Peyer's patch (tissue), 4 donors: ENCODE results near the gene CHTF18. TPM values are rescaled to one million over a fixed set of nuclear protein-coding genes. Genes with fewer than 3 reads are reported as not detected.
"Not testable (repeated sequence)": the region's sequence is repeated elsewhere in the genome, so short reads cannot be mapped to it uniquely, and the experiment has no call there.

ENCODE experiments used
- DNase-seq, 3 donors: peaks; one replicate each; pipeline ENCODE4 v3.0.0-alpha.2; 2017 to 2019
- H3K27ac ChIP-seq, 4 donors: fragments of 200-600 bp; sonication (generic); one replicate each; pipeline ENCODE4 v1.5.1; 2016 to 2019
- H3K27me3 ChIP-seq, 2 donors: fragments of 200-600 bp; sonication (generic); one replicate each; pipeline ENCODE4 v1.5.1; 2019
- H3K36me3 ChIP-seq, 3 donors: fragments of 200-600 bp; sonication (generic); one replicate each; pipeline ENCODE4 v1.5.1; 2016 to 2019
- H3K4me1 ChIP-seq, 4 donors: fragments of 200-600 bp; sonication (generic); one replicate each; pipeline ENCODE4 v1.5.1; 2016 to 2019
- H3K4me3 ChIP-seq, 4 donors: fragments of 200-600 bp; sonication (generic); 1 replicate in 3 of 4; 2 replicates in 1 of 4; pipeline ENCODE4 v1.5.1; 2016 to 2019; ENCODE audit warnings: mild to moderate bottlenecking in 1 of 4
- H3K9me3 ChIP-seq, 4 donors: fragments of 200-600 bp; sonication (generic); one replicate each; pipeline ENCODE4 v1.5.1; 2016 to 2019; ENCODE audit warnings: mild to moderate bottlenecking in 1 of 4
- POLR2A ChIP-seq, 2 donors: fragments of 450-650 bp; IDR thresholded peaks; one replicate each; pipeline ENCODE4 v1.5.1; 2017; ENCODE audit warnings: antibody characterized with exemption in 2 of 2, mild to moderate bottlenecking in 2 of 2, moderate library complexity in 2 of 2
- total RNA-seq, 4 donors: library from RNA; depleted of rRNA; stranded (reverse); fragments of >200 nt; gene quantifications; one replicate each; pipeline ENCODE4 v1.1.0, GENCODE V29; 2016
- TF ChIP-seq, protein P1 (sequence below), 6 experiments: fragments of 450-650 bp in 4 of 6; fragments of 200-600 bp in 2 of 6; sonication (generic) in 1 of 6; IDR thresholded peaks; one replicate each; pipeline ENCODE4 v1.5.1; 2017 to 2019; ENCODE audit warnings: antibody characterized with exemption in 6 of 6, mild to moderate bottlenecking in 3 of 6, moderate library complexity in 1 of 6

Gene CHTF18
- total RNA-seq, 4 donors from 2014 or later = 12.1 to 91.6 (median 19.0) TPM

- Histone ChIP-seq H3K4me1 (no peaks in the 10 kb centered on the region), H3K27ac (no peak overlapping the region), H3K36me3 (no peaks in the 10 kb centered on the region), H3K27me3 (no peaks in the 10 kb centered on the region), H3K4me3 (no peak overlapping the region), H3K9me3 (no peaks in the 10 kb centered on the region)
- TF ChIP-seq POLR2A (IDR thresholded peaks at IDR 0.05) = no peak
- TF ChIP-seq, protein P1, sequence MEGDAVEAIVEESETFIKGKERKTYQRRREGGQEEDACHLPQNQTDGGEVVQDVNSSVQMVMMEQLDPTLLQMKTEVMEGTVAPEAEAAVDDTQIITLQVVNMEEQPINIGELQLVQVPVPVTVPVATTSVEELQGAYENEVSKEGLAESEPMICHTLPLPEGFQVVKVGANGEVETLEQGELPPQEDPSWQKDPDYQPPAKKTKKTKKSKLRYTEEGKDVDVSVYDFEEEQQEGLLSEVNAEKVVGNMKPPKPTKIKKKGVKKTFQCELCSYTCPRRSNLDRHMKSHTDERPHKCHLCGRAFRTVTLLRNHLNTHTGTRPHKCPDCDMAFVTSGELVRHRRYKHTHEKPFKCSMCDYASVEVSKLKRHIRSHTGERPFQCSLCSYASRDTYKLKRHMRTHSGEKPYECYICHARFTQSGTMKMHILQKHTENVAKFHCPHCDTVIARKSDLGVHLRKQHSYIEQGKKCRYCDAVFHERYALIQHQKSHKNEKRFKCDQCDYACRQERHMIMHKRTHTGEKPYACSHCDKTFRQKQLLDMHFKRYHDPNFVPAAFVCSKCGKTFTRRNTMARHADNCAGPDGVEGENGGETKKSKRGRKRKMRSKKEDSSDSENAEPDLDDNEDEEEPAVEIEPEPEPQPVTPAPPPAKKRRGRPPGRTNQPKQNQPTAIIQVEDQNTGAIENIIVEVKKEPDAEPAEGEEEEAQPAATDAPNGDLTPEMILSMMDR (IDR thresholded peaks at IDR 0.05) = no peak
- DNase-seq = no peak
Observed at GRCh38 chr16:769934-770333, 18.5 kb upstream of the CHTF18 start.

GRCh38 chr16:770411-770810 is 18.0 kb upstream of the CHTF18 start:
- Histone ChIP-seq H3K27me3 (no peaks in the 10 kb centered on the region), H3K36me3 (no peaks in the 10 kb centered on the region), H3K4me1 (no peaks in the 10 kb centered on the region), H3K9me3 (no peaks in the 10 kb centered on the region), H3K4me3 (no peak overlapping the region), H3K27ac (no peak overlapping the region)
- TF ChIP-seq, protein P1 (IDR thresholded peaks at IDR 0.05) = no peak
- TF ChIP-seq POLR2A (IDR thresholded peaks at IDR 0.05) = no peak
- DNase-seq = no peak

GRCh38 chr16:772959-773358 is 15.5 kb upstream of the CHTF18 start:
- DNase-seq = no peak
- no peak overlapping the region for H3K4me3 ChIP-seq
- H3K27ac ChIP-seq = no peak overlapping the region
- H3K9me3 ChIP-seq = no peaks in the 10 kb centered on the region
- no peaks in the 10 kb centered on the region for H3K4me1 ChIP-seq
- no peaks in the 10 kb centered on the region for H3K27me3 ChIP-seq
- no peaks in the 10 kb centered on the region for H3K36me3 ChIP-seq
- TF ChIP-seq POLR2A (IDR thresholded peaks at IDR 0.05) = no peak
- TF ChIP-seq, protein P1 (IDR thresholded peaks at IDR 0.05) = no peak

DNA sequence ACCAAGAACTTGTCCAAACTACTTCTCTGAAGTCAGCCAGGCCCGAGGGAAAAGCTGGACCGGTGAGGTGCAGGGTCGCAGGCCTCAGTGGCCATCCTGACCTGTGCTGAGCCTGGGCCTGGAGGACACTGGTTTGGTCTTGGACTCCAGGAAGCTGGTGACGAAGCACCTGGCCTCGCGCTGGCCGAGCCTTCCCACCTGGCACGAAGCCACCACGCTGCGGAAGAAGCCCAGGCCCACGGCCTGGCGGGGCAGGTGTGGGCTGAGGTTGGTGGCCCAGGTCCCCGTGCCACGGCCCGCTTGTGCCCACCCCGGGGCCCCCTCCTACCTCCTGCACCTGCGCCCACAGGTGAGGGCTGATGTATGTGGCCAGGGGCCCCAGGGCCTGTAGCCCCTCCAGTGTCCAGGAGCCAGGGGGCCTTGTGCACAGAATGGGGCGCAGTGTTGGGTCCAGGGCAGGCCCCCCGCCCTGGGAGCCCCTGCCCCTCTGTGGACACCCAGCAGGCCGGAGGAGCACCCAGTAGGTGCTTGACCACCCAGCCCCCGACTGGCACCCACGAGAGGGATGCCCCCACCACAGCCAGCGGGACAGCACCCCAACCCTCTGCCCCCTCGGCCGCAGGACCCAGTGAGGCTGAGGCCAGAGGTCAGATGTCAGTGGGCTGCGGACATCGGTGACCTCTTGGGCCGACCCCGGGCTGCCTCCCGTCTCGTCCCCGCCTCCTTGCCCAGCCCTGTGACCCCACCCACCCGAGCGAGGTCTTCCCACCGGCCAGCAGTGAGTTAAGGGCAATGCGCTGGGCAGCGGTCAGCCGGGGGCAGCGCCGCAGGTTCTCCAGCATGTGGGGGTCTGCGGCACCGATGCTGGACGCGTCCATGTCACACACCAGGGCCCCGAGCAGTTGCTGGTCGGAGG is 14.1 kb upstream of the CHTF18 start:
- no peak for TF ChIP-seq POLR2A (IDR thresholded peaks at IDR 0.05)
- TF ChIP-seq, protein P1 (IDR thresholded peaks at IDR 0.05) = no peak
- no peaks in the 10 kb centered on the region for H3K4me1 ChIP-seq
- H3K27me3 ChIP-seq = no peaks in the 10 kb centered on the region
- no peak overlapping the region for H3K27ac ChIP-seq
- no peaks in the 10 kb centered on the region for H3K36me3 ChIP-seq
- no peak for DNase-seq
- no peaks in the 10 kb centered on the region for H3K9me3 ChIP-seq
- no peak overlapping the region for H3K4me3 ChIP-seq

GRCh38 chr16:775236-775796 is 13.1 kb upstream of the CHTF18 start:
- no peaks in the 10 kb centered on the region for H3K36me3 ChIP-seq
- H3K27ac ChIP-seq = no peak overlapping the region
- H3K4me3 ChIP-seq = no peak overlapping the region
- TF ChIP-seq, protein P1 (IDR thresholded peaks at IDR 0.05) = no peak
- TF ChIP-seq POLR2A (IDR thresholded peaks at IDR 0.05) = no peak
- no peak for DNase-seq
- no peaks in the 10 kb centered on the region for H3K4me1 ChIP-seq
- no peaks in the 10 kb centered on the region for H3K9me3 ChIP-seq
- H3K27me3 ChIP-seq = no peaks in the 10 kb centered on the region

- H3K4me3 ChIP-seq, H3K4me1 ChIP-seq, H3K36me3 ChIP-seq, H3K27ac ChIP-seq, H3K27me3 ChIP-seq, DNase-seq, H3K9me3 ChIP-seq: not testable (repeated sequence)
Observed at GRCh38 chr16:776298-776697, 12.1 kb upstream of the CHTF18 start.
